SK-N-MC (cell line): Measurements from ENCODE around the gene DEF6.

ENCODE experiments used
- EZH2 ChIP-seq: fragments of 200-600 bp; sonication (generic); IDR thresholded peaks from one replicate; pipeline ENCODE4 v1.6.1; 2017; ENCODE audit warnings: antibody characterized with exemption
- FOXP2 ChIP-seq: optimal IDR thresholded peaks from 2 replicates; pipeline ENCODE3; 2011; ENCODE audit warnings: mild to moderate bottlenecking, moderate library complexity; ENCODE audit not compliant: insufficient read depth; ENCODE audit errors: extremely low read length, control extremely low read depth
- POLR2AphosphoS5 ChIP-seq: IDR thresholded peaks from 2 replicates; pipeline ENCODE4 v1.6.1; 2012; ENCODE audit warnings: mild to moderate bottlenecking, low read depth, low read length, borderline replicate concordance

- TF ChIP-seq POLR2AphosphoS5 (no peak), EZH2 (no peak), FOXP2 (no peak)
Observed at GRCh38 chr6:35291491-35291890, 6.1 kb upstream of the DEF6 start.
